Mesendoderm (in vitro differentiated cells): ENCODE measurements around the gene PCBP3.

ENCODE experiments used
- DNase-seq: peaks from one replicate; pipeline ENCODE4 v3.0.0; 2013
- H2AK5ac ChIP-seq: 2 replicates; pipeline ENCODE4 v1.6.1; 2013; ENCODE audit warnings: low read length, inconsistent platforms
- H2BK120ac ChIP-seq: 2 replicates; pipeline ENCODE4 v1.6.1; 2013; ENCODE audit warnings: low read depth, mild to moderate bottlenecking, low read length, moderate library complexity, mixed read lengths
- H2BK15ac ChIP-seq: replicated peaks from 2 replicates; pipeline ENCODE4 v1.6.1; 2013; ENCODE audit warnings: low read depth, mild to moderate bottlenecking, moderate library complexity
- H2BK5ac ChIP-seq: 2 replicates; pipeline ENCODE4 v1.6.1; 2013; ENCODE audit warnings: low read length, inconsistent platforms
- H3K18ac ChIP-seq: 2 replicates; pipeline ENCODE4 v1.6.1; 2013; ENCODE audit warnings: mild to moderate bottlenecking, low read length, mixed read lengths
- H3K23ac ChIP-seq: one replicate; pipeline ENCODE4 v1.6.1; 2013; ENCODE audit warnings: low read length
- H3K27ac ChIP-seq: 2 replicates; pipeline ENCODE4 v1.5.1; 2013; ENCODE audit warnings: low read depth, mild to moderate bottlenecking, inconsistent platforms, low read length, moderate library complexity
- H3K27me3 ChIP-seq: 2 replicates; pipeline ENCODE4 v1.6.1; 2013; ENCODE audit warnings: low read length, control low read depth, mild to moderate bottlenecking, inconsistent platforms; ENCODE audit not compliant: insufficient read depth, poor library complexity
- H3K36me3 ChIP-seq: 2 replicates; pipeline ENCODE4 v1.6.1; 2013; ENCODE audit warnings: low read length, inconsistent platforms; ENCODE audit not compliant: control insufficient read depth, insufficient read depth
- H3K4ac ChIP-seq: one replicate; pipeline ENCODE4 v1.6.1; 2013; ENCODE audit warnings: low read depth, mild to moderate bottlenecking, low read length, moderate library complexity
- H3K4me1 ChIP-seq: 2 replicates; pipeline ENCODE4 v1.6.1; 2013; ENCODE audit warnings: low read depth, low read length, inconsistent platforms; ENCODE audit not compliant: control insufficient read depth
- H3K4me2 ChIP-seq: 2 replicates; pipeline ENCODE4 v1.6.1; 2013; ENCODE audit warnings: low read length
- H3K4me3 ChIP-seq: 2 replicates; pipeline ENCODE4 v1.5.1; 2013; ENCODE audit warnings: mild to moderate bottlenecking, low read length
- H3K56ac ChIP-seq: one replicate; pipeline ENCODE4 v1.6.1; 2013; ENCODE audit warnings: low read length
- H3K79me1 ChIP-seq: 2 replicates; pipeline ENCODE4 v1.6.1; 2013; ENCODE audit warnings: low read length, inconsistent platforms
- H3K79me2 ChIP-seq: 2 replicates; pipeline ENCODE4 v1.6.1; 2013; ENCODE audit warnings: mild to moderate bottlenecking, low read length; ENCODE audit not compliant: control insufficient read depth, insufficient read depth
- H3K9ac ChIP-seq: 2 replicates; pipeline ENCODE4 v1.6.1; 2013; ENCODE audit warnings: low read length, inconsistent platforms
- H4K5ac ChIP-seq: one replicate; pipeline ENCODE4 v1.6.1; 2013; ENCODE audit warnings: low read length
- H4K8ac ChIP-seq: one replicate; pipeline ENCODE4 v1.6.1; 2013; ENCODE audit warnings: low read depth, mild to moderate bottlenecking, control low read depth, low read length, moderate library complexity
- WGBS: extraction: QIAGEN DNeasy Blood & Tissue Kit; methylation state at CpG from one replicate; pipeline ENCODE4 v1.1.7; 2013; ENCODE audit warnings: low lambda C conversion rate, missing lambda C conversion rate; ENCODE audit not compliant: insufficient coverage; ENCODE audit errors: extremely low coverage; 5-methylcytosine and 5-hydroxymethylcytosine counted together

Gene PCBP3

DNA sequence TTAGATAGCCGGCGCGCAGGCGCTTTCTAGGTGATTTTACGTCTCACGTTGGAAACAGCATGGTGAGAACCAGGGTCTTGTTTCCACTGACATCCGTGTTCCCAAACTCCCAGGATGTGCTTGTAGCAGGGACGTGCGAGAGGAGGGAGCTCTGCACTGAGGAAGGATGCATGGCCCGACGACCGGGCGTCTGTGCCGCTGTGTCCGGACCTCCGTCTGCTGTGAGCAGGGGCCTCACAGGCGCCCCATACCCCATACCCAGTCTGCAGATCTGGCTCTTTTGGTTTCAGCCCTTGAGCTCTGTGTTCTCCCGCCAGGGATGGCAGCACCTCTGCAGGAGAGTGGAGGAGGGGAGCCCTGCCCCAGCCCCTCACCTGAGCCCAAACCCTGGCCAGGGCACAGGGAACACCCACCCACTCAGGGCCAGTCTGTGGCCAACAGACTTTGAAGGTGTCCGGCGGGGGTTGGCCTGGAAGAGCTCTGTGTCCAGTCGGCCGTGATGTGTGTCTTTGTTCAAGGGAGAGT is 270.9 kb downstream of the PCBP3 start:
- Histone ChIP-seq H2BK5ac (no peak overlapping the region), H3K9ac (no peak overlapping the region), H3K36me3 (no peaks in the 10 kb centered on the region), H3K4ac (no peak overlapping the region), H3K18ac (no peak overlapping the region), H2BK15ac (no peak overlapping the region), H3K4me2 (no peak overlapping the region), H4K5ac (no peak overlapping the region), H3K79me2 (no peaks in the 10 kb centered on the region), H3K4me3 (no peak overlapping the region), H3K56ac (no peak overlapping the region), H4K8ac (no peak overlapping the region), H3K79me1 (no peaks in the 10 kb centered on the region), H3K27me3 (no peaks in the 10 kb centered on the region), H3K4me1 (no peaks in the 10 kb centered on the region), H2AK5ac (no peak overlapping the region), H2BK120ac (no peak overlapping the region), H3K27ac (no peak overlapping the region), H3K23ac (no peak overlapping the region)
- WGBS, result no CpG with 5 or more reads among the region's 22 CpGs
- no peak for DNase-seq

DNA sequence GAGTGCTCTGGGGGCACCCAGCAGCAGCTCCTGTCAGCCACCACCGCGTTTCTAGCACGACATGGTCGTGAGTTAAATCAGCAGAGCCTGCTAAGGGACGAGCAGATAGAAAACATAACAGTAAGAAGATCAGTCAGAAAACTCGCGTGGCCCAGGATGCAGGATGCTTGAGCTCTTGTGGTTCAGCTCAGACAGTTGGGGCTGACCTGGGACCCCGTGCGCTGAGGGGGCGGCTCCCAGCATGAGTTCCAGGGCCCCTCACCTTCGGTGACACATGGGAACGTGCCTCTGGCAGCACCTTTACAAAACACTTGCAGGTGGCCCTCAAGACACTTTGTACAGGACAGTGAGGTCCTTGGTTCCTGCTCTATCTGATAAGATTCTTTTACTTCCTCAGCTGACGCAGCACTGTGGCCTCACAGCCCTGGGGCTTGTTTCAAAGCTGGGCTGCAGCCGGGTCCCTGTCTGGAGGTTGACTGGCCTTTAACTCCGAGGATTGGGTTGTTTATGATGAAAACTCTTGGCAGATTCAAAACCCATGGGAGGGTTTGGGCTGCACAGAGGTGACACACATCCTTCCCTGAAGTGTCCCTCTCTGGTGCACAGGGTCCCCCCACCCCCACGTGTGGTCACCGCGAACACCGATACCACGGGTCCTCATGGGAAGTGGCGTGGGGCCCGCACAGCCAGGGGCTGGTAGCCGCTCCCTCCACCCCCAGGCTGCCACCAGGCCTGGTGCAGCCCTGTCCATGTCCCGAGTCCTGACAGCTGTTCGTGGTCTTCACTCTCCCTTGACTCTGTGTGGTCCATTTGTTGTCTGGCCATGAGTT is 272.7 kb downstream of the PCBP3 start:
- Histone ChIP-seq H2BK5ac (no peak overlapping the region), H3K27ac (no peak overlapping the region), H3K79me1 (no peaks in the 10 kb centered on the region), H3K4me1 (no peaks in the 10 kb centered on the region), H2BK120ac (no peak overlapping the region), H3K36me3 (no peaks in the 10 kb centered on the region), H2AK5ac (no peak overlapping the region), H3K9ac (no peak overlapping the region), H4K5ac (no peak overlapping the region), H2BK15ac (no peak overlapping the region), H3K4ac (no peak overlapping the region), H3K56ac (no peak overlapping the region), H3K79me2 (no peaks in the 10 kb centered on the region), H3K4me3 (no peak overlapping the region), H4K8ac (no peak overlapping the region), H3K18ac (no peak overlapping the region), H3K27me3 (no peaks in the 10 kb centered on the region), H3K23ac (no peak overlapping the region), H3K4me2 (no peak overlapping the region)
- no peak for DNase-seq
- WGBS, result no CpG with 5 or more reads among the region's 25 CpGs

DNA sequence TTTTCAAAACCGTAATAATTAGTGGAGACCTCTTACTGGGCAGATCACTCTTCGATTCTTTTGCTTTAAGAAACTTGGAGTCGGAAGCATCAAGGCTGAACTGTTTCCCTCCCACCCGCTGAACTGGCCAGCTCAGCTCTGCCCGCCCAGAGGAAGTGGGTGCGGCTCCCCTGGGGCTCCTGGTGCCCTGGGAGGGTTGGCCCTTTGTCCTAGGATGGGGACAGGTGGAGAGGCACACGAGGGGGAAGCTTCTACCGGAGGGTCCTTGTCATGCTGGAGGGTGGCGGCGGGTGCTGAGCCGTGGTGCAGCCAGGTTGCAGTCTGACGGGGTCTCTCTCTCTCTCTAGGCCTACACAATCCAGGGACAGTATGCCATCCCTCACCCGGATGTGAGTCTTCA is 273.7 kb downstream of the PCBP3 start:
- Histone ChIP-seq H3K79me2 (no peaks in the 10 kb centered on the region), H2BK15ac (no peak overlapping the region), H3K79me1 (no peaks in the 10 kb centered on the region), H4K5ac (no peak overlapping the region), H3K36me3 (no peaks in the 10 kb centered on the region), H2AK5ac (no peak overlapping the region), H2BK5ac (no peak overlapping the region), H3K23ac (no peak overlapping the region), H4K8ac (no peak overlapping the region), H3K27me3 (no peaks in the 10 kb centered on the region), H3K56ac (no peak overlapping the region), H3K4me2 (no peak overlapping the region), H3K4ac (no peak overlapping the region), H3K27ac (no peak overlapping the region), H3K4me3 (no peak overlapping the region), H3K9ac (no peak overlapping the region), H3K4me1 (no peaks in the 10 kb centered on the region), H3K18ac (no peak overlapping the region), H2BK120ac (no peak overlapping the region)
- no CpG with 5 or more reads among the region's 13 CpGs for WGBS
- DNase-seq, result no peak

DNA sequence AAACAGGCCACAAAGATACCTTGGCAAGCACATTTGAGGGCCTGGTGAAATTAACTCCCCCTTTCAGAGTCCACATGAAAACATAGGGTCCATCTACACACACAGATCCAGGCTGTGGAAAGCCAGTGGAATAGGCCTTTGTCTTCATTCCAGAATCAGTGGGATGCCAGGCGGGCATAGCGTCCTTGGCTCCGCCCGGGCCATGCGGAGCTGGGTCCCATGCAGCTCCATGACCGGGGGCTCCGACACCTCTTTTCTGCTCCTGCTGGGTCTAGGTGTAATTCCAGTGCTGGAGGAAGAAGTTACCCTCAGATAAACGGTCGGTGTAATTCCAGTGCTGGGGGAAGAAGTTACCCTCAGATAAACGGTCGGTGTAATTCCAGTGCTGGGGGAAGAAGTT is 274.5 kb downstream of the PCBP3 start:
- Histone ChIP-seq H3K4me2 (no peak overlapping the region), H2BK5ac (no peak overlapping the region), H3K27ac (no peak overlapping the region), H3K4ac (no peak overlapping the region), H3K18ac (no peak overlapping the region), H3K4me3 (no peak overlapping the region), H2BK15ac (no peak overlapping the region), H3K9ac (no peak overlapping the region), H3K23ac (no peak overlapping the region), H4K8ac (no peak overlapping the region), H2AK5ac (no peak overlapping the region), H3K56ac (no peak overlapping the region), H3K4me1 (no peaks in the 10 kb centered on the region), H3K79me1 (no peaks in the 10 kb centered on the region), H3K27me3 (no peaks in the 10 kb centered on the region), H2BK120ac (no peak overlapping the region), H3K36me3 (no peaks in the 10 kb centered on the region), H3K79me2 (no peaks in the 10 kb centered on the region), H4K5ac (no peak overlapping the region)
- no peak for DNase-seq
- no CpG with 5 or more reads among the region's 11 CpGs for WGBS

DNA sequence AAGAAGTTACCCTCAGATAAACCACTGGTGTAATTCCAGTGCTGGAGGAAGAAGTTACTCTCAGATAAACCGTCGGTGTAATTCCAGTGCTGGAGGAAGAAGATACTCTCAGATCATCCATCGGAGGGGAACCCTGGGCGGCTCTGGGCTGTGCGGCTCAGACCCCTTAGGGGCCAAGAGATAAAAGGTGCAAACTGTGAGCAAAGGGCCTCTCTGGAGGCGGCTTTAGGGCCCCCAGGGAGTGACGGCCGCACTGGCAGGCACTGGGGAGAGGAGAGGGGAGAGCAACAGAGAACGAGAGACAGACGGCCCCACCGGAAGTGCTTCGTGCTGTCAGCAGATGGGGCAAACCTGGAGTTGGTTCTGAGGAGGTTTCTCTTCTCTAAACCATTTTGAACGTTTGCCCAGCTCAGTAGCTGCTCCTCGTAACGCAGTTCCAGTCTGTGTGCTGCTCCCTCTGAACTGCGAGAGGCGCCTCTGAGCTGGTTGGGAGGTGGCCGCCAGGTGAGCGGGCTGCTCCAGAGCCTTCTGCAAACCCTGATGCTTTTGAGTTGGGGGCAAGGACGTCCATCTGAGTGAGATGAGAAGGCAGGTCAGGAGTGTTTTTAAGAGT is 275.4 kb downstream of the PCBP3 start:
- no peak overlapping the region for H4K8ac ChIP-seq

More for the DNA sequence above, 275.4 kb downstream of the PCBP3 start:
- Histone ChIP-seq H3K27me3 (no peaks in the 10 kb centered on the region), H3K23ac (no peak overlapping the region), H3K4me1 (no peaks in the 10 kb centered on the region), H2AK5ac (no peak overlapping the region), H3K9ac (no peak overlapping the region), H2BK15ac (no peak overlapping the region), H3K36me3 (no peaks in the 10 kb centered on the region), H3K4me3 (no peak overlapping the region), H3K4me2 (no peak overlapping the region), H3K18ac (no peak overlapping the region), H3K56ac (no peak overlapping the region), H2BK5ac (no peak overlapping the region), H3K27ac (no peak overlapping the region), H3K79me1 (no peaks in the 10 kb centered on the region), H2BK120ac (no peak overlapping the region), H3K4ac (no peak overlapping the region), H3K79me2 (no peaks in the 10 kb centered on the region), H4K5ac (no peak overlapping the region)
- DNase-seq, result peak; percentile 7
- WGBS, result no CpG with 5 or more reads among the region's 20 CpGs
